Urinary bladder (tissue), 4 donors: ENCODE measurements around the gene DMBX1. TPM values are rescaled to one million over a fixed set of nuclear protein-coding genes. Genes with fewer than 3 reads are reported as not detected.

Experiments used
- DNase-seq: peaks from one replicate; pipeline ENCODE4 v3.0.0-alpha.2; 2015; ENCODE audit errors: extremely low spot score
- H3K27ac ChIP-seq: one replicate; pipeline ENCODE4 v1.5.1; 2013; ENCODE audit warnings: low read depth, mild to moderate bottlenecking, moderate library complexity
- H3K36me3 ChIP-seq: one replicate; pipeline ENCODE4 v1.6.1; 2013; ENCODE audit warnings: mild to moderate bottlenecking, moderate library complexity; ENCODE audit not compliant: insufficient read depth
- H3K4me1 ChIP-seq: one replicate; pipeline ENCODE4 v1.6.1; 2013; ENCODE audit warnings: mild to moderate bottlenecking, moderate library complexity; ENCODE audit not compliant: insufficient read depth
- H3K4me3 ChIP-seq: one replicate; pipeline ENCODE4 v1.5.1; 2013; ENCODE audit warnings: low read depth, low read length
- WGBS: extraction: QIAGEN DNeasy Blood & Tissue Kit; methylation state at CpG from one replicate; pipeline ENCODE4 v1.1.7; 2013; 5-methylcytosine and 5-hydroxymethylcytosine counted together
- polyA plus RNA-seq: library from polyadenylated mRNA; stranded (reverse); fragments of 200-250 nt; gene quantifications from one replicate; pipeline ENCODE4 v1.2.3, GENCODE V29; 2013
- total RNA-seq: library from RNA; depleted of rRNA; stranded (reverse); fragments of >200 nt; gene quantifications from one replicate; pipeline ENCODE4 v1.2.3, GENCODE V29; 2014
- donor health status: healthy with polysubstance abuse.
- donor health status: healthy.

DMBX1 gene
- total and polyA plus RNA-seq, 2 donors, result not detected

DNA sequence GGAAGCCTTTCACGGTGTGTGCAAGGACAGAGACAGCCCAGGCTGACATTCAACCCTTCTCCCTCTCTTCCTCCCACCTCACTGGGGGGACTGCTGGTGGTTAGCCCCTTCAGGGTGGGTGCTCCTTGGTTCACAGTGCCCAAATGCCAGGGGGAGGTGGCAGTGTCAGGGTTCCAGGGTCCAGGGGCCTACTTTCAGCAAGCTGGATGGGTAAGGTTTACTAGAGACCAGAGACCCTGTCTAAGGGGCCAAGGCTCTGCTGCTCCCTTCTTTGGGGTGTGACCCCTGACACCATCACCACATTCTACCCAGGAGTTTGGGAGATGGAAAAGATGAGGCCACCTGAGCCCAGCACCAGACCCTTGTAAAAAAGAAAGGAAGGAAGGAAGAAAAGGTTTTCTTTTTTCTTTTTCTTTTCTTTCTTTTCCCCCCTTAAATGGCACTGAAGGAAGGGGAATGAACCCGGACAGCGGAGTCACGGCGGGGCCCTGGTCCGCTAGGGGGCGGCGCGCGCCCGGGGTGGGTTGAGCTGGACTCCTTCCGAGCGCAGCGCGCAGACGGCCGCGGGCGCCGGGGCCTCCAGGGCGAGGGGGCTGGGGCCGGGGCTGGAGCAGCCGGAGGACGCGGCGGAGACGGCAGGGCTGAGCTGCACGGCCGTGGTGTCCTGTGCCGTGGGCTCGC is 43.0 kb downstream of the DMBX1 start:
- Histone ChIP-seq H3K36me3 (no peaks in the 10 kb centered on the region), H3K4me3 (peak overlapping the region; percentile 35), H3K27ac (no peak overlapping the region), H3K4me1 (no peaks in the 10 kb centered on the region)
- DNase-seq, result no peak
- 2% methylated on average over 31 of the region's 31 CpGs for WGBS

DNA sequence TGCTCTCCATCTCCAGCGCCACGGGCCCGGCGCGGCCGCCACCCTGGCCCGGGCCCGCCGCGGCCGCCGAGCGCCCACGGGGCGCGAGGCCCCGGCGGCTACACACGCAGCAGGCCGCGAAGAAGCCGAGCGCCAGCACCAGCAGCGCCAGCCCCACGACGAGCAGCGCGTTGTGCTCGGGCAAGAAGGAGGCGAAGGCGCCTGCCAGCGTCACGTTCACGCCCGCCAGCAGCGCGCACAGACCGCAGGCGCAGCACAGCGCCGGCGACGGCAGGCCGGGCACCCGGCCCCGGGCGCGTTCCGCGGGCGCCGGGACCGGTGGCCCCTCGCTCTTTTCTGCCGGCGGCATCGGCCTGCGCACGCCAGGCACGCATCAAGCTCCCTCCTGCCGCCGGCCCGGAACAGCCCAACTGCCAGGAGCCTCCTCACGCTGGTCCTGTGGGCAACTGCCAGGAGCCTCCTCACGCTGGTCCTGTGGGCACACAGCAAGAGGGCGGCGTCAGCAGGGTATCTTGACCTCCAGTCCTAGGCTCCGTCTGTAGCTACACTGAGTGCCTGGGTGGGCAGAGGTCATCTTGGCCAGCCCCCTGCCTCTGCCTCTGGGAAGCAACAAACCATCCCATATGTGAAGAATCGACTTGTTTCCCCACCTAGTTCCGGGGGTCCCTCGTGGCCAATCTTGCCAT is 43.7 kb downstream of the DMBX1 start:
- DNase-seq, result no peak
- H3K4me1 ChIP-seq, result no peaks in the 10 kb centered on the region
- WGBS, result 5% methylated on average over 71 of the region's 71 CpGs
- no peaks in the 10 kb centered on the region for H3K36me3 ChIP-seq
- H3K27ac ChIP-seq, result no peak overlapping the region
- peak overlapping the region; percentile 35 for H3K4me3 ChIP-seq

DNA sequence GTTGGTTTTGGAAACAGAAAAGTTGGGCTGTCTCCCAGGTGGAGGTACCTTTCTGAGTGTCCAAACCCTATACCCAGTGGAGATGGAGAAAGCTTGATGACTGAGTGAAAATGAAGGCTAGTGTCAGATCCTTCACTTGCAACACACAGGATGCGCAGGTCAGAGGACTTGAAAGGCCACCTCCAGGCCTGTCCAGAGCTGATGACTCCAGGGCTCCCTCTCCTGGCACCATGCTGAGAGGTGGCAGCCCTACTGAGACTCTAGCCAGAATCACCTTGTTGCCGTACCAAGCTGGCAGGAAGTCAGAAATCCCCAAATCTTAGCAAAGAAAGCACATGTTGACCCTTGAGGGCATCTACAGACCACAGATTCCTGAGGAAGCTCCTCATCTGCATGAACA is 45.4 kb downstream of the DMBX1 start:
- H3K27ac ChIP-seq, result no peak overlapping the region
- DNase-seq, result no peak
- H3K36me3 ChIP-seq, result no peaks in the 10 kb centered on the region
- 72% methylated on average over 2 of the region's 2 CpGs for WGBS
- H3K4me3 ChIP-seq, result no peak overlapping the region
- no peaks in the 10 kb centered on the region for H3K4me1 ChIP-seq

DNA sequence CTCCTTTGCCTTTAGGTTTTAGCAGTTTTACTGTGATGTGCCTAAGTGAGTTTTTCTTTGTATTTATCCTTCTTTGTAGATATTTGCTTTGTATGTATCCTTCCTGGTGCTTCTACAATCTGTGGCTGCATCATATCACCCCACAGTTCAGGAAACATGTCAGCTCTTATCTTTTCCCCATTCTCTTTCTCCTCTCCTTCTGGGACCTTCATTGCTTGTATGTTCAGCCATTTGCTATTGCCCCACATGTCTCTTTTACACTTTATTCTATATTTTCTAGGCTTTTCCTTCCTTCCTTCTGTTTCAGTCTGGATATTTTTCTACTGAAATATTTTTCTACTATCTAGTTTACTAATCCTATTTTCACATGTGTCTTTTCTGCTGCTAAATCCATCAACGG is 46.9 kb downstream of the DMBX1 start:
- no peak for DNase-seq
- 92% methylated on average over 1 of the region's 1 CpG for WGBS
- no peaks in the 10 kb centered on the region for H3K36me3 ChIP-seq
- H3K4me1 ChIP-seq, result no peaks in the 10 kb centered on the region
- H3K4me3 ChIP-seq, result no peak overlapping the region
- H3K27ac ChIP-seq, result no peak overlapping the region

DNA sequence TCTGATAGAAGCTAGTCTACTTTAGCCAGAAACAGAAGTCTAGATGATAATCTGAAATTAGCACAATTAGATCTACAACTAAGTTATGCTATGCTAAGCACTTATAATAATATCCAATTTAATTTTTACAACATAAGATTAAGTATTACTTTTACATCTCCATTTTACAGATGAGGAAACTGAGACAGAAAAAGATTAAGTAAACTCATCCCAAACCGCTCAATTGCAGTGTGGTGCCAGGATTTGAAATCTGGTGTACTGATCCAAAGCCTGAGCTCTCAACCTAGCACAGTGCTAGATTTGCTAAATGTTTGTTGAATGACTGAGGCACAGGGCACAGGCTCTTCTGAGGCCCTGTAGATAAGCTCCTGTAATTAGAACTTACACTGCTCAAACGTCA is 48.0 kb downstream of the DMBX1 start:
- no peak for DNase-seq
- WGBS, result 72% methylated on average over 2 of the region's 2 CpGs
- no peak overlapping the region for H3K27ac ChIP-seq
- no peaks in the 10 kb centered on the region for H3K4me1 ChIP-seq
- H3K4me3 ChIP-seq, result no peak overlapping the region
- H3K36me3 ChIP-seq, result no peaks in the 10 kb centered on the region

DNA sequence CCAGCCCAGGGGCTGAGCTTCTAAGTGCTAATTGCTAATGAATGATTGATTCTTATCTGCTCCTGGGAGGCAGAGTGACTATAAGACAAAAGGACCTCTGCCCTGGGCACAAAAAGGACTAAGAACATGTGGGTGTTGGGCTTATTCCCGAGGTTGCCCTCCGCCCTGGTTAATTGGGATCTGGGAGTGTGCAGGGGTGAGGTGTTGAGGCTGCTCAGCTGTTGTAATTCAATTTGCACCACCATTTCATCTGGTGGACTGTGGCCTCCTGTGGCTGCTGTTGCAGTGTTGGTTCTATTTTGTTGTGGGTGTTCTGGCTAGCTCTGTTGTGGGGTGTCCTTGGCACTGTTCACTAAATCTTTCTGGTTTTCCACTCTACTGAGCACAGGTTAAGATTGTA is 48.5 kb downstream of the DMBX1 start:
- Histone ChIP-seq H3K4me1 (no peaks in the 10 kb centered on the region), H3K27ac (no peak overlapping the region), H3K4me3 (no peak overlapping the region), H3K36me3 (no peaks in the 10 kb centered on the region)
- no peak for DNase-seq
- 81% methylated on average over 2 of the region's 2 CpGs for WGBS

Other genes starting within 250 kb of the DMBX1 start
- gene RAD54L, start 242.1 kb upstream of the DMBX1 start, total RNA-seq, result 2.6 TPM
- gene RAD54L, start 242.1 kb upstream of the DMBX1 start, polyA plus RNA-seq, result 0.38 TPM
- 60.3 TPM for gene LRRC41, start 186.2 kb upstream of the DMBX1 start, total RNA-seq
- 57.6 TPM for gene LRRC41, start 186.2 kb upstream of the DMBX1 start, polyA plus RNA-seq
- 271 TPM for gene UQCRH, start 186.1 kb upstream of the DMBX1 start, total RNA-seq
- 389 TPM for gene UQCRH, start 186.1 kb upstream of the DMBX1 start, polyA plus RNA-seq
- gene NSUN4, start 149.0 kb upstream of the DMBX1 start, total RNA-seq, result 15.9 TPM
- gene NSUN4, start 149.0 kb upstream of the DMBX1 start, polyA plus RNA-seq, result 16.7 TPM
- gene FAAH, start 95.5 kb upstream of the DMBX1 start, total RNA-seq, result 6.9 TPM
- 10.6 TPM for gene FAAH, start 95.5 kb upstream of the DMBX1 start, polyA plus RNA-seq
- gene KNCN, start 61.8 kb downstream of the DMBX1 start, total RNA-seq, result not detected
- not detected for gene KNCN, start 61.8 kb downstream of the DMBX1 start, polyA plus RNA-seq
- 37.3 TPM for gene MKNK1, start 114.4 kb downstream of the DMBX1 start, total RNA-seq
- gene MKNK1, start 114.4 kb downstream of the DMBX1 start, polyA plus RNA-seq, result 25.7 TPM
- 17.2 TPM for gene MOB3C, start 127.0 kb downstream of the DMBX1 start, total RNA-seq
- gene MOB3C, start 127.0 kb downstream of the DMBX1 start, polyA plus RNA-seq, result 16.2 TPM
- gene ATPAF1, start 178.5 kb downstream of the DMBX1 start, total RNA-seq, result 33.3 TPM
- 36.3 TPM for gene ATPAF1, start 178.5 kb downstream of the DMBX1 start, polyA plus RNA-seq
- not detected for gene TEX38, start 182.0 kb downstream of the DMBX1 start, total RNA-seq
- not detected for gene TEX38, start 182.0 kb downstream of the DMBX1 start, polyA plus RNA-seq
- 115 TPM for gene EFCAB14, start 229.3 kb downstream of the DMBX1 start, total RNA-seq
- 58.6 TPM for gene EFCAB14, start 229.3 kb downstream of the DMBX1 start, polyA plus RNA-seq